HG02840 (cell line): ENCODE results near the gene CCNG1.
"Not testable (repeated sequence)": the region's sequence is repeated elsewhere in the genome, so short reads cannot be mapped to it uniquely, and the experiment has no call there.

Experiments
- ATAC-seq: cut with Tn5 transposase; IDR thresholded peaks from one replicate; pipeline ENCODE4 v1.9.1; 2021; ENCODE audit warnings: mild to moderate bottlenecking, moderate library complexity, moderate number of reproducible peaks; ENCODE audit not compliant: unreplicated experiment, low FRiP score

The CCNG1 gene

DNA sequence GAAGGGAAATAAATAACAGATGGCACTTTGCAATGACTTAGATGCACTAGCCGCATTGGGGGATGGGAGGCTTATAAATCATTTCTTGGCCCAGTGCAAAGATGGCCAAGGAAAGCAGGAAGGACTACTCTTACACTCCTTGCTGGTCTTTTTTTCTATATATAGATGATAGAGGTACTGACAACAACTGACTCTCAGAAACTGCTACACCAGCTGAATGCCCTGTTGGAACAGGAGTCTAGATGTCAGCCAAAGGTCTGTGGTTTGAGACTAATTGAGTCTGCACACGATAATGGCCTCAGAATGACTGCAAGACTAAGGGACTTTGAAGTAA is 1.7 kb downstream of the CCNG1 start:
- no peak for ATAC-seq

DNA sequence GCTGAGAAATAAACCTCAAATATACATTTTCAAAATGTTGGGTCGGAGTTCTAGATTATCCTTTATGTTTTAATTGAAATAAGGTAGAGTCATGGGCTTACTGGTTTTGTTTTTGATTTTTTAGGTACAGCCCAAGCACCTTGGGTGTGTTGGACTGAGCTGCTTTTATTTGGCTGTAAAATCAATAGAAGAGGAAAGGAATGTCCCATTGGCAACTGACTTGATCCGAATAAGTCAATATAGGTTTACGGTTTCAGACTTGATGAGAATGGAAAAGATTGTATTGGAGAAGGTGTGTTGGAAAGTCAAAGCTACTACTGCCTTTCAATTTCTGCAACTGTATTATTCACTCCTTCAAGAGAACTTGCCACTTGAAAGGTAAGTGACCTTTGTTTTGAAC is 3.6 kb downstream of the CCNG1 start:
- no peak for ATAC-seq

DNA sequence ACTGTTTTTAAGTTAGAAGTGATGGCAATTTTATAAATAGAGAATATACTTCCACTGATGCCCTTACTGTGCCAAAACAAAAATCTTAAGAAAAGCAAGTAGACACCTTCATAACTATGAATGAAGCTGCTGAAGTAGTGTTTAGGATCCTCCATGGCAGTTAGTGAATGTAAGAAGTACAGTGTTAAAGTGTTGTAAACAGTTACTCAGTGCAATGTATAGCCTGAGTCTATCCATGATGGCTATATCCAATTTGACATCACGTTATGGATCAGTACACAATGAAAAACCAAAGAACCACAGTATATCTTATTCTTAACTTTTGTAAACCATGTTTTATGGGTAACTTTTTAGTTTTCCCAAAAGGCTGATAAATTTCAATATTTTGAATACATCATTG is 7.1 kb downstream of the CCNG1 start:
- ATAC-seq, result no peak

DNA sequence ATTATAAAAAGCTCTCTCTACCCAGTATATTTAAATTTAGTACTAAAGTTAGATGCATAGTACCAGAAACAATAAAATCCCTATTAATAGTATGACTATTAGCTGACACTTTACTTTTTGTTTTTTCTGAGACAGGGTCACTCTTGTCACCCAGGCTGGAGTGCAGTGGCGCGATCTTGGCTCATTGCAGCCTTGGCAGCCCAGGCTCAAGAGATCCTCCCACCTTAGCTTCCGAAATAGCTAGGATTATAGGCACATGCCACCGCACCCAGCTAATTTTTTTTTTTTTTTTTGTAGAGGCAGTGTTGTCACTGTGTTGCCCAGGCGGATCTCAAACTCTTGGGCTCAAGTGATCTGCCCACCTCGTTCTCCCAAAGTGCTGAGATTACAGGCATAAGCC is 8.0 kb downstream of the CCNG1 start:
- ATAC-seq, result no peak

DNA sequence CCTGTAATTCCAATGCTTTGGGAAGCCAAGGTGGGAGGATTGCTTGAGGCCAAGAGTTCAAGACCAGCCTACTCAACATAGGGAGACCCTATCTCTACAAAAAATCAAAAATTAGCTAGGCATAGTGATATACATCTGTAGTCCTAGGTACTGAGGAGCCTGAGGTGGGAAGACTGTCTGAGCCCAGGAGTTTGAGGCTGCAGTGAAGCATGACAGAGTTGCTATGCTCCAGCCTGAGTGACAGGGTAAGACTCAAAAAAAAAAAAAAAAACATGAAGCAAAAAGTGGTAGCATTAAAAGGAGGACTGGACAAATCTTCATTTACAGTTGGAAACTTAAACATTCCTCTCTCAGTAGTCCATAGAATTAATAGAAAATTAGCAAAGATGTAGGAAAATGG is 9.8 kb downstream of the CCNG1 start:
- no peak for ATAC-seq

DNA sequence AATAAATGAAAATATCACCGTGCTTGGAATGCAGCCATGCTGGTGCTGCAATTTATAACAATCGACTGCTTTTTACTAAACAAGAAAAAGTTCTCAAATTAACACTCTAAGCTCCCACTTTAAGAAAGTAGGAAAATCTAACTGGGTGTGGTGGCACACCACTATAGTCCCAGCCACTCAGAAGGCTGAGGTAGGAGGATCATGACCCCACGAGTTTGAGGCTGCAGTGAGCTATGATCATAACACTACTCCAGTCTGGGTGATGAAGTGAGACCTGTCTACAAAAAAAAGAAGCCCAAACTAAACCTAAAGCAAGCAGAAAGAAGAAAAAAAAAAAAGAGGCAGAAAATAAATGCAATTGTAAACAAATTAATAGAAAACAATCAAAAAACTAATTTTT is 10.5 kb downstream of the CCNG1 start:
- no peak for ATAC-seq

DNA sequence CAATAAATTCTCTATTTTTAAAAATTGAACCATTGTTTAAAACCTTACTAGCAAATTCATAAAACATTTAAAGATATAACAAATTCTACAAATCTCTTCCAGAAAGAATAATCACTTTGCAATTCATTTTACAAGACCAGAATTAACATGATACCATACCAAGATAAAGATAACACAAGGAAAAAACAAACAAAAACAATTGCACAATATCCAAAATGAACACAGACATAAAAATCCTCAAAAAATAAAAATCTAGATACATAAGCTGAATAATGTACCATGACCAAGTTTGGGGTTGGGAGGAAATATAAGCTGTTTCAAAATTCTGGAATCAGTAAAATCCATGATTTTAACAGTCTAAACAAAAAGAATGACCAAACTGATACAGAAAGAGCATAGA is 11.1 kb downstream of the CCNG1 start:
- ATAC-seq, result no peak

DNA sequence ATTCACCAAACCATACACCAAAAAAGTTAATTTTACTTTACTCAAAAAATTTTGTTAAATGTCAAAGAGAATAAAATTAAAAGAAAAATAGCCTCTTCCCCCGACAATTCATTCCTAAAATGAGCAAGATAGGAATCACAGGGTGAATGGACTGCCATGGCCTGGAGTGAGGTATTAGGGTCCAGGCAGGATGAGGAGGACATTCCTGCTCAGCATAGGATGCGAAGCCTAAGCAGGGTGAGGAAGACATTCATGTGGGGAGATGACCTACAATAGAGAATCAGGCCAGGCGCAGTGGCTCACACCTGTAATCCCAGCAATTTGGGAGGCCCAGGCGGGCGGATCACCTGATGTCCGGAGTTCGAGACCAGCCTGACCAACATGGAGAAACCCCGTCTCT is 14.1 kb downstream of the CCNG1 start:
- no peak for ATAC-seq

DNA sequence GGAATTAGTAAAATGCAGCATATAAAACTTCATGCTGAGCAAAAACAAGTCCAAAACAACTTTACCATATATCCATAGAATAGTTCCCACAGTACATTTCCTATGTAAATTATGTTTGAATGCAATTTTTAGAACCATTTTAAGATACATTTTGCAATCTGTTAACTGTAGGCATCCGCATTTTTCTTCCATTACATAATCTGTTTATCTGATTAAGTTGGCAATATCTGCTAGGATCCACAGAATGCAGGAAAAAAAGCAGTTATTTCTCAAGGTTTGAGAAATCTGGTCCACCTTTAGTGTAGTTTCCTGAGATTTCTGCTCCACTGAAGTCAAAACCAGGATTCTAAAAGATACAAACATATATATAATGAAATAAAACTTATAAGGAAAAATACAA is 16.3 kb downstream of the CCNG1 start:
- no peak for ATAC-seq

DNA sequence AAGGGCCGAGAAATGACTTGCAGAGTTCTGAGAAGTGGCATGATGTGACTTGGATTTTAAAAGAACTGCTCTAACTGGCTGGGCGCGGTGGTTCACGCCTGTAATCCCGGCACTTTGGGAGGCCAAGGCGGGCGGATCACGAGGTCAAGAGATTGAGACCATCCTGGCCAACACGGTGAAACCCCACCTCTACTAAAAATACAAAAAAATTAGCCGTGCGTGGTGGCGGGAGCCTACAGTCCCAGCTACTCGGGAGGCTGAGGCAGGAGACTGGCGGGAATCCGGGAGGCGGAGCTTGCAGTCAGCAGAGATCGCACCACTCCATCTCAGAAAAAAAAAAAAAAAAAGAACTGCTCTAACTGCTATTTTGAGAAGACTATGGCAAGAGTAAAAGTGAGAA is 18.0 kb downstream of the CCNG1 start:
- ATAC-seq, result not testable (repeated sequence)

DNA sequence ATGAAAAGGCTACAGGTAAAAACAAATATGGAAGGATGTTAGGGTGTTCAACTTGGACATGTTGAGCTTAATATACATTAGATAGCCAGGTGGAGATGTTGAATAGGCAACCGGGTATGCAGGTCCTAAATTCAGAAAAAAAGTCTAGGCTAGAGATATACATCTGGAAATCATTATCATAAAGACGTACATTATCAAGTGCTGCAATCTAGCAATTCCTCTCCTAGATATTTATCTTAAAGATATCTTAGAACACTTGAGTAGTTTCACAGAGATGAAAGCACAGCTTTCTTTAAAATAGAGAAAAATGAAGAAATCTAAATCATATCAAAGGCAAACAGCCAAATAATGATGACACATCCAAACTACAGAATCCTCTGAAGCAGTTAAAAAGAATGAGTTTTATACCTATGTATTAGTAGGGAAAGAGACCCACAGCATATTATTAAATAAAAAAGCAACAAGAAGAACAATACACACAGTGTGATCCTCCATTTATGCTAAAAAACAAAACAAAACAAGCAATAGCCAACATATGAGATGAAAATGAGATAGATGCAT is 18.7 kb downstream of the CCNG1 start:
- ATAC-seq, result no peak

DNA sequence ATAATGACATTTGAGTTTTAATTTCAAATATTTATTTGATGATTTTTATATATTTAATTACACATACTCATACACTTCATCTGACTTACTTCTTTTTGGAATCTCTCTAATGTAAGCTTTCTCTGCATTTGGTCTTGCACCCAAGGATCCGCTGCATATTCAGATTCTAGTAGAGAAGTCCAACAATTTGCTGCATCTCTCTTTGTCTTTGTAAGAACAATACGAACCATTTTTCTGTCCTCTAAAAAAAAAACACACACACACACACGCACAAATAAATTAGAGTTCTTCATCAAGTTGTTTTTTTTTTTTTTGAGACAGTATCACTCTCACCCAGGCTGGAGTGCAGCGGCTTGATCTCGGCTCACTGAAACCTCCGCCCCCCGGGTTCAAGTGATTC is 19.4 kb downstream of the CCNG1 start:
- ATAC-seq, result no peak

DNA sequence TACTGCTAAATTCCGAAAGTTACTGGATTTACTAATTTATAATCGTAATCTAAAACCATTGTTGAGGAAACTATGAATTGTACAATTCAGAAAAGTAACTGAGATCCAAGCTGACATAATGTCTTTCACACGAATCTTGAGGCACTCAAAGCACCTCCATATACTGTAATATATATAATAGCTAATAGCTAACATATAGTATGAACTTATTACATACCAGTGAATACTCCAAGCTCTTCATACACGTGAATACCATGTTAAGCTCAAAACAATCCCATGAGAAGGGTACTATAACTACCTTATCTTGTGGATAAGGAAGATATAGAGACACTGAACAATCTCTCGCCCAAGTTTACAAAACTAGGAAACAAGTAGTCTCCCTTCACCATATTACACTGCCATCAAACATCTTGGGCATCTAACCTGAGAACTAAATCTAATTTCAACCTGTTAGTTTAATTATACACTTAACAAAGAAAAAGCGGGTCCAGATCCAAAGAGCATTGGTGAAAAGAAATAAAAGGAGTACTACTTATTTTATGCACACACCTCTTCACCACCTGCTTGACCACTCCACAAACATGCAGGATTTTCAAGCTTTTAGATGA is 21.5 kb downstream of the CCNG1 start:
- ATAC-seq, result no peak

DNA sequence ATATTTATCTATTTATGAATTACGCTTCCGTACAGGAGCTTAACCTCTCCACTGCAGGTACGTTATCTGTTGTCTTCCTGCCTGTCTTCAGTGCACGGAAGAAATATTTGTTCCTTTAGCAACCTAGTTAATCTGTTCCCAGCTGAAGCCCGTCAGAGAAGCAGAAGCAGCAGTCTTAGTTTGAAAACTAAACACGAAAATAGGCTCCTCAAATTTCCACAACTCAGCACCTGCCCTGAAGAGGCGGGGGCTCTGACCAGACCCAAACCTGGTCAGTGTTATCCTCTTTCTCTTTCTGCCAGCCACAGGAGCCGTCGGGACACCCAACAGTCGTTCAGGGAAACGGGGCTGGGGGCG is 22.0 kb downstream of the CCNG1 start:
- peak; percentile 8 for ATAC-seq

DNA sequence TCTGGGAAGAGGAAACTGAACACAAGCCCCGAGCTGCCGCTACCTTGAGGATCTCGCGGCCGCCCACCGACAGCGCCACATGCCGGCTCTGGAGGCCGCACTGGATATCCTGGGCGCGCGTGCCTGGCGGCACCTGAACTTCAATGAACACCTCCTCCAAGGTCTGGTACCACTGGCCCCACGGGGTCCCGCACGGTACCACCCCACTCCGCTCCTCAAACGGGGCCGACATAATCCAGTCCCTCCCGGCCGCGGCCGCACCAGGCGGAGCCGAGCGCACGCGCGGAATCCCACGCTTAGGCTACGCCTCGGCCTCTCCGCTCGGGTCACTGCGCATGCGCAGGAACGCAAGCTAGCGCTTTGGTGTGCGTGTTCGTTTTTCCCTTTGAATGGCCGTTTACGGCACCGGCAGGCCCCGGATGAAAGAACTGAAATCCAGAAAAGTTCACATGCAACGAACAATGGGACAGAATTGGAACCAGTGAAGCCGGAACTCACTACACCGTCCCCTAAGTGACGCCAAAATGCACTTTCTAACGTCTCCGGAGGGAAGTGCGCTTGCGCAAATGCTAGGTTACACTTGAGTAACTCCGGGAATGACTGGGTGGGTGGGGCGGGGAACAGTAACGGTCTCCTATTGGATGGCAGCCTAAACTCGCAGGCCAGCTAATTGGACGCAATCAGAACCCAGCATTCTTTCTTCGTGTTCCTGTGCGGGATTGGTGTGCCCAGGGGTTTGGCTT is 22.6 kb downstream of the CCNG1 start, which contains the start of gene NUDCD2:
NUDCD2 (minus strand) TSS at position 284 of the 743 bp plus-strand sequence; CDS start at position 232, 52 bp downstream.
- ATAC-seq, result peak; percentile 75

DNA sequence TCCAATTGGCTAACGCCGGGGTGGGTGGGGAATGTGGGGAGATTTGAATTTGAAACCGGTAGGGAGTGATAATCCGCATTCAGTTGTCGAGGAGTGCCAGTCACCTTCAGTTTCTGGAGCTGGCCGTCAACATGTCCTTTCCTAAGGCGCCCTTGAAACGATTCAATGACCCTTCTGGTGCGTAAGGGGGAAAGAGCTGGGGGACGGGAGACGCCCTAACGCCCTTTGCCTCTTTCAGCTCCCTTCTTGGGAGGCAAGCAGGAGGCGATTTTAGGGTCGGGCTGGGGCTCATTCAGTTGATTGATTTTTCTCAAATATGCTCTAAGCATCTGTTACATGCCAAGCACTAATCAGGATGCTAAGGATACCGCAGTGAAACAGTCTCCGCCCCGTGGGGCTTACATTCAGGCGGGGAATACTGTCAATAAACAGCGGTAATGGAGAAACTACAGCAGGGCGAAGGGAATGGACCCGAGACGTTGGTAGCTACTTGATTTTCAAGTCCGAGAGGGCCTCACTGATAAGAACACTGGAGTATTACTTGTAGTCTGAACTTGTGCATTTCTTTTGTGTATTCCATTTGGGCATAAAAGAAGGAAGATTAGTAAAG is 23.3 kb downstream of the CCNG1 start, which contains the start of gene HMMR:
HMMR (plus strand) TSS at position 71 of the 610 bp plus-strand sequence; CDS start at position 132, 61 bp downstream.
- ATAC-seq, result no peak

DNA sequence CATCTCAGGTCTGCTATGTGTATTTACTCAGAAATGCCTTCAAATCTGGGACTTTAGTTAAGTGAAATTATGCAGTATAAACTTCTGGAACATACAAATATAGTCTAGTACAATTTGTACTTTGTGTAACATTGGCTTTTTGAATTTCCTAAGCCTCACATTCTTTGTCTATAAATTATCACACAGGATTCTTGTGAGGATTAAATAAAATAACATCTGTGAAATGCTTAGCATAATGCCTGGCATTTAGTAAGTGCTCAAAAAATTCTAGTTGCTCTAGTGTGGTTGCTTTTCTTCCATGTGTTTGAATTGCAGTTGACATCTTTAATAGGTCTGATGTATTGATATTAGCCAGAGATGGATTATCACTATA is 25.7 kb downstream of the CCNG1 start:
- ATAC-seq, result no peak

DNA sequence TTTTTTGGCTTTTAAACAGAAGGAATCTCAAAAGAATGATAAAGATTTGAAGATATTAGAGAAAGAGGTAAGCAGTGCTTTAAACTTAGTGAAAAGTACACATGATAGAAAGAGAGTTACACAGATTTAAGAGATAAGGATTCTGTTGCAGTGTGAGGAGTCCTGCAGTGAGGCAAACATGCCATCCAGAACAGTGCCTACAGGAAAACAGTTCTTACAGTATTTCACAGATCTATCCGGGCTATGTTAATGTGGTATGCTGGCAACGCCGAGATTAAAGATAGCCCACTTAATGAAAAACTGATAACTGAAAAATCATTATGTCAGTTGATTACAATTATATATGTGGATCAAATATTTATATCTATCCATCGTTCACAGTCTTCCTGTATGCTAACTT is 30.3 kb downstream of the CCNG1 start:
- no peak for ATAC-seq

DNA sequence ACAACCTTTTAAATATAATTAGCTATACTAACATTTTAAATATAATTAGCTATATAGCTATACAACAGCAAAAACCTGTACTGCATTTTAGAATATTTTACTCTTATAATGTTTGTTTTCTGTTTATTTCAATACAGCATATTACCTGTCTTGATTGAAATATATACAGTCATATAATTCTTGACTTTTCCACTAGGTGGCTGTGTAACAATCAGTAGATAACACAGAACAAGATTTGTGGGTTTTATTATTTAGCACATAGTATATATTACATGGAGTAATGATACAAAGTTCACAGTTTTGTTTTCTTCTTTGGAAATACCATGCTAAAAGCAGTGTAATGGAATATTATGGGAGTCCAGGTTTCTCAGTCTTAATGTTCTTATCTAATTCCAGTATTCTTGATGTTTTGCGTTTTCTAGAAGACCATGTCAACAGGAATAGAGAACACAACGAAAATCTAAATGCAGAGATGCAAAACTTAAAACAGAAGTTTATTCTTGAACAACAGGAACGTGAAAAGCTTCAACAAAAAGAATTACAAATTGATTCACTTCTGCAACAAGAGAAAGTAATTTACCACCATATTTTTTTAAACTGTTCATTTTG is 36.3 kb downstream of the CCNG1 start:
- no peak for ATAC-seq

DNA sequence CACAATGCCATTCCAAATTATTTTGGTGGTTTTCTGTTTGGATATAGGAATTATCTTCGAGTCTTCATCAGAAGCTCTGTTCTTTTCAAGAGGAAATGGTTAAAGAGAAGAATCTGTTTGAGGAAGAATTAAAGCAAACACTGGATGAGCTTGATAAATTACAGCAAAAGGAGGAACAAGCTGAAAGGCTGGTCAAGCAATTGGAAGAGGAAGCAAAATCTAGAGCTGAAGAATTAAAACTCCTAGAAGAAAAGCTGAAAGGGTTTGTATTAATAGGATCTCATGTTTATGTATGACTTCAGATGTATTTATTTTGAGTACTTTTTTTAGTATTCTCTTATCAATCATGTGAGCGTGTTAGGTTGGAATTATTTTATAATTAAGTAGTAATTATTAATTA is 38.0 kb downstream of the CCNG1 start:
- ATAC-seq, result no peak
